ENCODE measurements around the gene NLRP6. TPM values are rescaled to one million over a fixed set of nuclear protein-coding genes. Genes with fewer than 3 reads are reported as not detected.

The NLRP6 gene
- polyA plus RNA-seq, 3 donors: 0.10 to 0.51 (median 0.24) TPM

DNA sequence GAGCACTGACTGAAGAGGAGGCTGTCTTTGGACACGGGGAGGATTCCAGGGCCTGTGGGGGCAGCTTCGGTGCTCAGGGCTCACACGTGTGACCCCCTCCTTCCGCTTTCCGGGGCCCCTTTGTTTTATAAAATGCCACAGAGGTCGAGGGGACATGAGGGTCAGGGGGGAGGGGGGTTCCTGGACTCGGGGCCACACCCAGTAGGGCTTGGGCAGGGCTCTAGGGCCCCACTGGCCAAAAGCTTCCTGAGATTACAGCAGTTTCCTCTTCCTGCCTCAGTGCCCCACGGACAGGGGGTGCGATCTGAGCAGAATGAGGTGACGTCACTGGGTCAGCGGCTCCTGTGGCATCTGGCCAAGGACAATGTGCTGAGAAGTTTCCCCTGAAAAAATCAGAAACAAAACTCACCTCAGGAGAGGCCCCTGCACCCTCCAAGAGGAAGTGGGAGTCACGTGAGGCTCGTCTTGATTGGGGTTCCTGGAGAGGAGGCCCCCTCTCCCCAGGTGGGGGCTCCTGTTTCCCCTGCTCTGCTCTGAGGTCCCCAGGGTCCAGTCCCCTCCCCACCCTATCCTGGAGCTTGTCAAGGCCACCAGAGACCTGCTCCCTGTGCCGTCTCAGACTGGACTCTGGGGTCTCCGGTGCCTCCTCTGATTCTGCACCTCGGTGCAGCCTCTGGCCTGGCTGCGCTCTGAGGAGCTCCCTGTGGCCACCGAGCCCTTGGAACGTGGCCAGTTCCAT is 48.8 kb downstream of the NLRP6 start:
- Histone ChIP-seq H4K20me1 (ENCODE audit: insufficient read depth, low read length) (no peaks in the 10 kb centered on the region), H3K27me3 (ENCODE audit: control insufficient read depth in 2 of 2, insufficient read depth in 2 of 2, low read length in 2 of 2) (no peaks in the 10 kb centered on the region), H2AFZ (ENCODE audit: insufficient read depth, low read depth, low read length, poor library complexity, severe bottlenecking) (peak overlapping the region; percentile 90), H3K36me3 (replicated peaks in 1 of 2; ENCODE audit: control insufficient read depth in 1 of 2, insufficient read depth in 2 of 2, low read length in 2 of 2) (no peaks in the 10 kb centered on the region), H3K4me3 (replicated peaks in 1 of 3; ENCODE audit: low read depth in 2 of 3, low read length in 3 of 3) (peak overlapping the region in 2 of 3 experiments; percentile 9 to 58), H3K9me3 (replicated peaks in 1 of 2; ENCODE audit: control insufficient read depth in 1 of 2, insufficient read depth in 1 of 2, low read length in 2 of 2) (peaks cover 7 to 12% of the 10 kb centered on the region in 2 donors), H3K27ac (ENCODE audit: low read depth in 1 of 2, low read length in 2 of 2) (peak overlapping the region; percentile 90 to 96), H3K4me1 (ENCODE audit: control insufficient read depth in 1 of 2, insufficient read depth in 2 of 2, low read length in 2 of 2) (peaks cover 28 to 49% of the 10 kb centered on the region in 2 donors), H3K4me2 (replicated peaks; ENCODE audit: extremely low read depth, low read length, poor library complexity, severe bottlenecking) (peak overlapping the region; percentile 65), H3K9ac (ENCODE audit: insufficient read depth, low read length, poor library complexity, severe bottlenecking) (peak overlapping the region; percentile 60), H3K79me2 (ENCODE audit: insufficient read depth, low read length) (no peaks in the 10 kb centered on the region)
- TF ChIP-seq, protein P1, sequence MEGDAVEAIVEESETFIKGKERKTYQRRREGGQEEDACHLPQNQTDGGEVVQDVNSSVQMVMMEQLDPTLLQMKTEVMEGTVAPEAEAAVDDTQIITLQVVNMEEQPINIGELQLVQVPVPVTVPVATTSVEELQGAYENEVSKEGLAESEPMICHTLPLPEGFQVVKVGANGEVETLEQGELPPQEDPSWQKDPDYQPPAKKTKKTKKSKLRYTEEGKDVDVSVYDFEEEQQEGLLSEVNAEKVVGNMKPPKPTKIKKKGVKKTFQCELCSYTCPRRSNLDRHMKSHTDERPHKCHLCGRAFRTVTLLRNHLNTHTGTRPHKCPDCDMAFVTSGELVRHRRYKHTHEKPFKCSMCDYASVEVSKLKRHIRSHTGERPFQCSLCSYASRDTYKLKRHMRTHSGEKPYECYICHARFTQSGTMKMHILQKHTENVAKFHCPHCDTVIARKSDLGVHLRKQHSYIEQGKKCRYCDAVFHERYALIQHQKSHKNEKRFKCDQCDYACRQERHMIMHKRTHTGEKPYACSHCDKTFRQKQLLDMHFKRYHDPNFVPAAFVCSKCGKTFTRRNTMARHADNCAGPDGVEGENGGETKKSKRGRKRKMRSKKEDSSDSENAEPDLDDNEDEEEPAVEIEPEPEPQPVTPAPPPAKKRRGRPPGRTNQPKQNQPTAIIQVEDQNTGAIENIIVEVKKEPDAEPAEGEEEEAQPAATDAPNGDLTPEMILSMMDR (IDR thresholded peaks at IDR 0.05): no peak
- DNase-seq: peak; percentile 87 to 94 (median 91)
- Mint-ChIP-seq H3K36me3 (peaks cover 2 to 3% of the 10 kb centered on the region in 2 donors), H3K4me3 (peak overlapping the region; percentile 70 to 81), H3K27me3 (ENCODE audit: low read depth in 3 of 3) (peaks cover 3 to 11% (median 8%) of the 10 kb centered on the region in 3 donors), H3K27ac (peak overlapping the region; percentile 94 to 98 (median 97)), H3K4me1 (peaks cover 50% of the 10 kb centered on the region), H3K9me3 (peaks cover 9 to 13% (median 11%) of the 10 kb centered on the region in 7 donors)
- intact Hi-C loops (cut with micrococcal nuclease): no loop called here
- 3% methylated on average over 8 of the region's 19 CpGs for WGBS (ENCODE audit: insufficient coverage)

DNA sequence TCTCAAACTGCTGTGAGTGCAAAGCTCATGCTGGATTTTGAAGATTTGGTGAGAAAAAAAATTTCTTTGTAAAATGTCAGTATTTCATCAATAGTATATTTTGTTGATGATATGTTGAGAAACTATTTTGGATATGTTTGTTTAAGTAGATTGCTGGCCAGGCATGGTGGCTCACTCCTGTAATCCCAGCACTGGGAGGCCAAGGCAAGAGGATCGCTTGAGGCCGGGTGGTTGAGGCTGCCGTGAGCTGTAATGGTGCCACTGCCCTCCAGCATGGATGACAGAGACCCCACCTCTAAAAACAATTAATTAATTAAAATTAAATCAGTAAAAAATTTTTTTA is 49.3 kb downstream of the NLRP6 start:
- peak overlapping the region; percentile 50 to 75 for H3K4me3 Mint-ChIP-seq
- peaks cover 6 to 11% (median 9%) of the 10 kb centered on the region in 3 donors for H3K27me3 Mint-ChIP-seq (ENCODE audit: low read depth in 3 of 3)
- Histone ChIP-seq H3K27ac (ENCODE audit: low read depth in 1 of 2, low read length in 2 of 2) (peak overlapping the region; percentile 90 to 96), H3K4me1 (ENCODE audit: control insufficient read depth in 1 of 2, insufficient read depth in 2 of 2, low read length in 2 of 2) (peaks cover 28 to 49% of the 10 kb centered on the region in 2 donors), H3K4me3 (replicated peaks in 1 of 3; ENCODE audit: low read depth in 2 of 3, low read length in 3 of 3) (peak overlapping the region in 1 of 3 experiments; percentile 58), H2AFZ (ENCODE audit: insufficient read depth, low read depth, low read length, poor library complexity, severe bottlenecking) (peak overlapping the region; percentile 90), H3K9ac (ENCODE audit: insufficient read depth, low read length, poor library complexity, severe bottlenecking) (peak overlapping the region; percentile 60), H4K20me1 (ENCODE audit: insufficient read depth, low read length) (no peaks in the 10 kb centered on the region), H3K4me2 (replicated peaks; ENCODE audit: extremely low read depth, low read length, poor library complexity, severe bottlenecking) (peak overlapping the region; percentile 65), H3K36me3 (replicated peaks in 1 of 2; ENCODE audit: control insufficient read depth in 1 of 2, insufficient read depth in 2 of 2, low read length in 2 of 2) (no peaks in the 10 kb centered on the region), H3K9me3 (replicated peaks in 1 of 2; ENCODE audit: control insufficient read depth in 1 of 2, insufficient read depth in 1 of 2, low read length in 2 of 2) (peaks cover 7 to 14% of the 10 kb centered on the region in 2 donors), H3K79me2 (ENCODE audit: insufficient read depth, low read length) (no peaks in the 10 kb centered on the region), H3K27me3 (ENCODE audit: control insufficient read depth in 2 of 2, insufficient read depth in 2 of 2, low read length in 2 of 2) (no peaks in the 10 kb centered on the region)
- H3K36me3 Mint-ChIP-seq: peaks cover 2 to 3% of the 10 kb centered on the region in 2 donors
- TF ChIP-seq, protein P1 (IDR thresholded peaks at IDR 0.05): no peak
- H3K4me1 Mint-ChIP-seq: peaks cover 50% of the 10 kb centered on the region
- no peak for DNase-seq
- no CpG with 5 or more reads among the region's 3 CpGs for WGBS (ENCODE audit: insufficient coverage)
- intact Hi-C loops (cut with micrococcal nuclease): no loop called here
- peaks cover 14 to 18% (median 16%) of the 10 kb centered on the region in 7 donors for H3K9me3 Mint-ChIP-seq
- H3K27ac Mint-ChIP-seq: peak overlapping the region; percentile 92 to 98 (median 97)

All from CD14-positive monocyte (primary cell).